Measurements from ENCODE around the gene KCNMA1.
"Not testable (repeated sequence)": the region's sequence is repeated elsewhere in the genome, so short reads cannot be mapped to it uniquely, and the experiment has no call there.

Gene KCNMA1

DNA sequence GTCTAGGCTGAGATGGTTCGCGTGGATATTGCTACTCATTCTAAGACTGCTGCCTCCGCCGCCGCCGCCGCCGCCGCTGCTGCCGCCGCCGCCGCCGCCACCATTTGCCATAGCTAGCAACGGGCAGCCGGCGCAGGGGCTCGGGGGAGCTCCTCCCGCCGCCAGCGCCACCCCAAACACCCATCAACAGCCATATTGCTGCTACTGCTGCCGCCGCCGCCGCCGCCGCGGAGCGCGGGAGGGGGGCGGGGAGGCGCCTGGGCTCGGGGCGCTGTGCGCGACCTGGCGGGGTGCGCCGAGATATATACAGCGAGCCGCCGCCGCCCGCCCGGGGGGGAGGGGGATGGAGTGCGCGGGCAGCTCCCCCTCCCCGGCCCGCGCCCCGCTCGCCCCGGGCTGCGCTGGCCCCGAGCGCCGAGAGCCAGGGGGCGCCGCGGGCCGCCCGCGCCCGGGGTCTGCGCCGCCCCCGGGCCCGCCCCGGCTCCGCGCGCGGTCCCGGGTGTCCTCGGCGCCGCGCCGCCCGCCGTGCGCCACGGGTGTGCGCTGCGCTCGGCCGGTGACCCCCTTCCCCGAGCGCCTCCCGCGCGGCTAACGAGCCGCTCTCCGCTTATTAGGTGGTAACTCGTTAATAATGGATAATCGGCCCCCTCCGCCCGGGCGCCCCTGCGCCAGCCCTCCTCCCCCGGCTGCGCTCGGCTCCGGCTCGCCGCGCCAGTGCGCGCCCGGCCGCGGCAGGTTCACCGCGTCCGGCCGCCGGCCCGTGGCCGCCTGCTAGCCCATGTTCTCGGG lies at the start of gene KCNMA1:
TSS of gene KCNMA1 (minus strand) at position 277 of the 789 bp plus-strand sequence.
- H3K4me3 Mint-ChIP-seq: peak within 1 kb of the TSS; percentile 73
- H3K27me3 Mint-ChIP-seq: peaks cover 82% of the 10 kb centered on the region
- no peaks in the 10 kb centered on the region for H3K36me3 Mint-ChIP-seq (ENCODE audit: low read depth)
- H3K4me1 Mint-ChIP-seq (ENCODE audit: low read depth): peaks cover 3% of the 10 kb centered on the region
- no peaks in the 10 kb centered on the region for H3K9me3 Mint-ChIP-seq
- no peak within 1 kb of the TSS for H3K27ac Mint-ChIP-seq

DNA sequence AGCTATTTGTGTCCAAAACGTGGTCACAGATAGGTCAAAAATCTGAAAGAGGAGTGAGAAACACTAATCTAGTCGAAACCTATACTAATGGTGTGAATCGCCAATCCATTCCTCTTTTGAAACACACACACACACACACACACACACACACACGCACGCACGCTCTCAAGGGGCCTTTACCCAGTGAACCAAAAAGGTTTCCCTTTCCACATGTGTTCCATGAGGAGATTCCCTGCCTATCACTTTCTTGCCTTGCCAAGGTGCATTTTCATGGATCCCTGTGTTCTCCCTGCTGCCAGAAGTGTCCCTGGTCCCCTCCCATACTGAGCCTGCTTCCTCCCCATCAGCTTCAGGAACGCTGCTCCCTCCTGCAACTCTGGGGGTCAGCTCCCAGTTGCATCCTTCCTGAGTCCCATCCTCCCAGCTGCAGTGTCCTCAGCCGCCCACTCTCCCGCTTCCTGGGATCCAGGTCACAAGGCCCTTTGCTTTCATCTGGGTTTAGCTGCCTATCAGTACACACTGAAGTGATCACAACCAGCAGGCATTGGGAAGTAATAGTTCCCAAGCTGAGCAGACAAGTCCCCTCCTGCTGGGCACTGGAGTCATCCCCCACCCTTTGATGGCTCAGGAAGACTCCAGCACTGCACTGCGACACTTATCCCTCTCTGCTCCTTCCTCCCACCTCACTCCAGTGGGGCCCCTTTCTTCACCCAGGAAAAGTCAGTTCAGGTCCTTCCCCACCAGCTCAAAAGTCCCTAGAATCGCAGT lies 49.2 kb upstream of the KCNMA1 start:
- Mint-ChIP-seq H3K27ac (no peak overlapping the region), H3K36me3 (ENCODE audit: low read depth) (no peaks in the 10 kb centered on the region), H3K9me3 (no peaks in the 10 kb centered on the region), H3K27me3 (peaks cover 15% of the 10 kb centered on the region), H3K4me1 (ENCODE audit: low read depth) (no peaks in the 10 kb centered on the region), H3K4me3 (no peak overlapping the region)

DNA sequence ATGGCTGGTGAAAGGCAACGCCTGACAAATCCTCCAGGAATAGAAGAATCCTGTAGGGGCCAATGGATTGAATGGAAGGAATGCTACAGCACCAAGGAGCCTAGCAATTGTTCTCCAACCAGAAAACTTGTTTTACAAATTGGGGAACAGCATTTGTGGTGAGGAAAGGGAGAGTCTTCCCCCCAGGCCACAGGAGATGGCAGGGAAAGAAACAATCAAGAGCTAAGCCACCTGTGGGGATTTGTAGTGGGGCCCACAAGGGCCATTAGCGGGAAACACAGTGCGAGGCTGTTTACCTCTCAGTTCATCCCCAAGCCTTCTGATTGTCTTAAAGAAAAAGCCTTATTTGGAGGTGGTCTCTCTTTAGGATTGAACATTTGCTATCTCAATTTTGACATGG lies 48.5 kb upstream of the KCNMA1 start:
- peaks cover 17% of the 10 kb centered on the region for H3K27me3 Mint-ChIP-seq
- no peaks in the 10 kb centered on the region for H3K9me3 Mint-ChIP-seq
- H3K4me1 Mint-ChIP-seq (ENCODE audit: low read depth): no peaks in the 10 kb centered on the region
- H3K36me3 Mint-ChIP-seq (ENCODE audit: low read depth): no peaks in the 10 kb centered on the region
- H3K4me3 Mint-ChIP-seq: no peak overlapping the region
- H3K27ac Mint-ChIP-seq: no peak overlapping the region

DNA sequence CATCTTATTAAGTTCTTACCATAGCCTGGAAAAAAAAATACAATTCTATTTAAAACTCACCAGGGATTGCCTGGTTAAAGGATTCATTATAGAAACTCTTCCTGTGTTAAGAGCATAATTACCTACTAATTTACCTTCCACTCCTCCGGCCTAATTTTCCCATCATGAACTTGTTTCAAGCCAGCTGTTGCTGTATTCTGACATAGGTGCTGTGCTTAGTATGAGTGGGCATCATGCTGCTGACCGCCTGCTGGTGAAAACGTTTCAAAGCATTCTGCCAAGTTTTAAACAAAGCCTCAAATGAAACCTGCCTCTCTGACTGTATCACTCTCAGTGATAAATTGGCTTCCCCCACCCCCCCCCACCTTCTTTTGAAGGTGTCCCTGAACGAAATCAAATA lies 47.8 kb upstream of the KCNMA1 start:
- Mint-ChIP-seq H3K4me3 (no peak overlapping the region), H3K36me3 (ENCODE audit: low read depth) (no peaks in the 10 kb centered on the region), H3K4me1 (ENCODE audit: low read depth) (no peaks in the 10 kb centered on the region), H3K27ac (no peak overlapping the region), H3K27me3 (peaks cover 21% of the 10 kb centered on the region), H3K9me3 (no peaks in the 10 kb centered on the region)

DNA sequence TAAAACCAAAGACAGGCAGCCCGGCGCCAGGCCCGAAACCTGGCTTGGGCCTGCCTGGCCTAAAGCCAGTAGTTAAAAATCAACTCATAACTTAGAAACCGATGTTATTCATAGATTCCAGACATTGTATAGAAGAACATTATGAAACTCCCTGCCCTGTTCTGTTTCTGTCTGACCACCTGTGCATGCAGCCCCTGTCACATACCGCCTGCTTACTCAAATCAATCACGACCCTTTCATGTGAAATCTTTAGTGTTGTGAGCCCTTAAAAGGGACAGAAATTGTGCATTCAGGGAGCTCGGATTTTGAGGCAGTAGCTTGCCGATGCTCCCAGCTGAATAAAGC lies 45.5 kb upstream of the KCNMA1 start:
- not testable (repeated sequence) for H3K4me3 Mint-ChIP-seq; H3K9me3 Mint-ChIP-seq; H3K27ac Mint-ChIP-seq; H3K36me3 Mint-ChIP-seq (ENCODE audit: low read depth); H3K4me1 Mint-ChIP-seq (ENCODE audit: low read depth)
- peaks cover 37% of the 10 kb centered on the region for H3K27me3 Mint-ChIP-seq

DNA sequence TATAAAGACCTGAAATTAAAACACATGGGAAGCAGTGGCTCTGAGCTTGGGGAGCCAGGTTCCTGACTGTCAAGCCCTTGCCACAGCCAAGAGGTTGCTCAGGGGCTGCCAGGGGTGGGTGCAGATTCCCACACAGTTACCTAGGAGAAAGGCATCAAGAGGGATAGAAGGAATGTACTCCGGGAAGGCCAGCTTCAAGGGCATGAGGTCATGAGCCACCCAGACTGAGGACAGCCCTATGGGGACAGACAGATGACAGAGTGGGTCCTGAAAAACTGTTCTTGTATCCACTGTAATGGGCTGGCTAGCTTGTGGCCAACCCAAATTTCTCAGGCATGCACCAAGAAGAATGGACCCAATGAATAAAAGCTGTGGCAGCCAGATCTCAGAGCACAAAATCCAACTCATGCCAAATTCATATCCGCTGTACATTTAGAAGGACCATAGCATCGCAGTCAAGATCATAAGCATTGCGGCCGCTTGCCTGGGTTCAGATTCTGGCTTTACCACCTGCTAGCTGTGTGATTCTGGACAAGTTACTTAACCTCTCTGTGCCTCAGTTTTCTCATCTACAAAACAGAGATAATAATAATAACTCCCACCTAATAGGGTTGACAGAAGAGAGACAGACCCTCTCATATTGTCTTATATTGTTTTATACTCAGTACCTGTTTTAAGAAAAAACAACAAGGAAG lies 44.9 kb upstream of the KCNMA1 start:
- Mint-ChIP-seq H3K27me3 (peaks cover 42% of the 10 kb centered on the region), H3K4me3 (no peak overlapping the region), H3K4me1 (ENCODE audit: low read depth) (no peaks in the 10 kb centered on the region), H3K36me3 (ENCODE audit: low read depth) (no peaks in the 10 kb centered on the region), H3K27ac (no peak overlapping the region), H3K9me3 (no peaks in the 10 kb centered on the region)

DNA sequence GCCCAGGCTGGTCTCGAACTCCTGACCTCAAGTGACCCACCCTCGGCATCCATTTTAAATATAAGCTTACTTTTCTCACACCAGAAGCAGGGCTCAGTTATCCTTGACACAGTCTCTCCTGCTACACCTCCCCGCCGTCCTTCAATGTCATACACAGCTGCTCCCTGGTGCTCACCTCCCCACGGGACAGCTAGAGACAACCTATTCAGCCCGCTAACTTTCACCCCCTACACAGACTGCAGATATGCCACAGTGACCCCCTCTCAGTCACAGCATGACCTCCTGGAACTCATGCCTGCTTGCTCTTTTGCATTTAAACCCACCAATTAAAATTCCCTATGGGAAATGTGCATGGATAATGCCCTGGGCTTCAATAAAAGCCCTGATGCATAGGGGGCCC lies 44.2 kb upstream of the KCNMA1 start:
- Mint-ChIP-seq H3K4me3 (no peak overlapping the region), H3K27ac (no peak overlapping the region), H3K9me3 (no peaks in the 10 kb centered on the region), H3K27me3 (peaks cover 38% of the 10 kb centered on the region), H3K36me3 (ENCODE audit: low read depth) (no peaks in the 10 kb centered on the region), H3K4me1 (ENCODE audit: low read depth) (no peaks in the 10 kb centered on the region)

DNA sequence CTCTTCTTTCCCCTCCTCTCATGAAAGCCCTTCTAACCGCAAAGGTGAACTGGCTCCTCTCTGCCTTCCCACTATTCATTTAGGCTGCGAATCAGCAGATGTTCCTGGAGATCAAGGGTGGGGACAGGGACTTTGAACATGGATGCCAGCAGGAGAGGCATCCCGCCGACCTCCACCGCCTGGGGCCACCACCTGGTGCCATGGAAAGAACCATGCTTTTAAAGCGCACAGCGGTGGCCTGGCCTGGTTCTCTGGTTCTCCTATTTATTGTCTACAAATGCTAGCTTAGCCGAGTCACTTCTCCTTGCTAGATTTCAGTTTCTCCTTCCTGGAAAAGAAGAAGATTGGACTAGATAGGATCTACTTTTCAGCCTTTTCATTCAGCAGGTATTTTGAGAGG lies 43.2 kb upstream of the KCNMA1 start:
- Mint-ChIP-seq H3K27ac (no peak overlapping the region), H3K4me1 (ENCODE audit: low read depth) (no peaks in the 10 kb centered on the region), H3K36me3 (ENCODE audit: low read depth) (no peaks in the 10 kb centered on the region), H3K27me3 (peaks cover 36% of the 10 kb centered on the region), H3K4me3 (no peak overlapping the region), H3K9me3 (no peaks in the 10 kb centered on the region)

DNA sequence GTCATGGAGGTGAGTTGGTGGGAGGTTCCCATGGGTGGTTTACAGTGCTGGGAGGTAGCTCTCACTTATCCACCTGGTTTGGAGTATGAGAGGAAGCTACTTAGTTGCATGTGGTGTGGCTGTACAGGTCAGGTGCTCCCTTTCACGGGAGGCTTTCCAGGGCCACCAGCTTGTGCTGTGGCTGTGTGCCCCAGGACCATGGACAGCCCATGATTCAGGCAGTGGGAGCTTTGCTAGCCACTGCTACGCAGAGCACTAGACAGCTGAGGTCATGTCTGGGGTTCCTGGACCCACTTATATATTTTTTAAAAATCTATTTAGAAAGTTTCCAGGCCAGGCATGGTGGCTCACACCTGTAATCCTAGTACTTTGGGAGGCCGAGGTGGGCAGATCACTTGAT lies 42.5 kb upstream of the KCNMA1 start:
- H3K27ac Mint-ChIP-seq: no peak overlapping the region
- no peaks in the 10 kb centered on the region for H3K4me1 Mint-ChIP-seq (ENCODE audit: low read depth)
- H3K4me3 Mint-ChIP-seq: no peak overlapping the region
- H3K27me3 Mint-ChIP-seq: peaks cover 34% of the 10 kb centered on the region
- H3K9me3 Mint-ChIP-seq: no peaks in the 10 kb centered on the region
- H3K36me3 Mint-ChIP-seq (ENCODE audit: low read depth): no peaks in the 10 kb centered on the region

DNA sequence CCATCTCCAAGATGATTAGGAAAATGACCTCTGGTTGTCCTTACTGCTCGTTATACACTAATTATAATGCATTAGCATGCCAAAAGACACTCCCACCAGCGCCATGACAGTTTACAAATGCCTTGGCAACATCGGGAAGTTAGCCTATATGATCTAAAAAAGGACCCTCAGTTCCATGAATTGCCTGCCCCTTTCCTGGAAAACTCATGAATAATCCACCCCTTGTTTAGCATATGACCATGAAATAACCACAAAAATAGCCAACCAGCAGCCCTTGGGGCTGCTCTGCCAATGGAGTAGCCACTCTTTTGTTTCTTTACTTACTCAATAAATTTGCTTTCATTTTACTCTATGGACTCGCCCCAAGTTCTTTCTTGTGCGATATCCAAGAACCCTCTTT lies 41.6 kb upstream of the KCNMA1 start:
- H3K4me1 Mint-ChIP-seq (ENCODE audit: low read depth): no peaks in the 10 kb centered on the region
- no peaks in the 10 kb centered on the region for H3K36me3 Mint-ChIP-seq (ENCODE audit: low read depth)
- no peak overlapping the region for H3K4me3 Mint-ChIP-seq
- peaks cover 36% of the 10 kb centered on the region for H3K27me3 Mint-ChIP-seq
- H3K9me3 Mint-ChIP-seq: no peaks in the 10 kb centered on the region
- no peak overlapping the region for H3K27ac Mint-ChIP-seq

DNA sequence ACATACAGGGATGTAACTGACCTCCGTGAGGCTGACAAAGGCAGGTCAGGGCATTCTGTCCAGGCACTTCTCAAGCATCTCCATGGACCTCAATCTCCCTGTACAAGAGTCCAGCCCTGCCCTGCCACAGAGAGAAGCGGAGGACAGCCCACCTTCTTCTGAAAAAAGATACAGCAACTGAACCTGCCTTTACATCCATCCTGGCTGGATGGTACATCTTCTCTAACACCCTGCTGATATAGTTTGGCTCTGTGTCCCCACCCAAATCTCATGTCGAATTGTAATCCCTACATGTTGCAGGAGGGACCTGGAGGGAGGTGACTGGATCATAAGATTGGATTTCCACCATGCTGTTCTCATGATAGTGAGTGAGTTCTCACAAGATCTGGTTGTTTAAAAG lies 40.5 kb upstream of the KCNMA1 start:
- H3K4me3 Mint-ChIP-seq: no peak overlapping the region
- H3K27ac Mint-ChIP-seq: no peak overlapping the region
- peaks cover 4% of the 10 kb centered on the region for H3K4me1 Mint-ChIP-seq (ENCODE audit: low read depth)
- H3K9me3 Mint-ChIP-seq: no peaks in the 10 kb centered on the region
- peaks cover 46% of the 10 kb centered on the region for H3K27me3 Mint-ChIP-seq
- no peaks in the 10 kb centered on the region for H3K36me3 Mint-ChIP-seq (ENCODE audit: low read depth)

DNA sequence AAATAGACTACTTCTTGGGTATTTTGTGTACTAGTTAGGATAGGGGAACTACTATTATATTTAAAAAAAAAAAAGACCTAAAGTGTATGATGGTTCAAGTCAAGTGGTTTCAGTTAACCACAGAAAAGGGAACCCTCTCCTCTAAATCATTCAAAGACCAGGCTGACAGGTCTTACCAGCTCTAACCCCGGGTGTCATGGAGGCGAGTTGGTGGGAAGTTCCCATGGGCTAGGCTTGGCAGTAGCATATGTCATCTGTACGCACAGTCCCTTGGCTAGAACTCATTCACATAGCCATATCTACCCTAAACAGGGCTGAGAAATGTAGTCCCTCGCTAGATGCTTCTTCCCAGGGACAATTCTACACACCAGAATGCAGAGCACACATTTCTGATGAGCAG lies 37.7 kb upstream of the KCNMA1 start:
- peaks cover 33% of the 10 kb centered on the region for H3K27me3 Mint-ChIP-seq
- peaks cover 4% of the 10 kb centered on the region for H3K4me1 Mint-ChIP-seq (ENCODE audit: low read depth)
- no peaks in the 10 kb centered on the region for H3K36me3 Mint-ChIP-seq (ENCODE audit: low read depth)
- H3K9me3 Mint-ChIP-seq: no peaks in the 10 kb centered on the region
- no peak overlapping the region for H3K27ac Mint-ChIP-seq
- H3K4me3 Mint-ChIP-seq: no peak overlapping the region

DNA sequence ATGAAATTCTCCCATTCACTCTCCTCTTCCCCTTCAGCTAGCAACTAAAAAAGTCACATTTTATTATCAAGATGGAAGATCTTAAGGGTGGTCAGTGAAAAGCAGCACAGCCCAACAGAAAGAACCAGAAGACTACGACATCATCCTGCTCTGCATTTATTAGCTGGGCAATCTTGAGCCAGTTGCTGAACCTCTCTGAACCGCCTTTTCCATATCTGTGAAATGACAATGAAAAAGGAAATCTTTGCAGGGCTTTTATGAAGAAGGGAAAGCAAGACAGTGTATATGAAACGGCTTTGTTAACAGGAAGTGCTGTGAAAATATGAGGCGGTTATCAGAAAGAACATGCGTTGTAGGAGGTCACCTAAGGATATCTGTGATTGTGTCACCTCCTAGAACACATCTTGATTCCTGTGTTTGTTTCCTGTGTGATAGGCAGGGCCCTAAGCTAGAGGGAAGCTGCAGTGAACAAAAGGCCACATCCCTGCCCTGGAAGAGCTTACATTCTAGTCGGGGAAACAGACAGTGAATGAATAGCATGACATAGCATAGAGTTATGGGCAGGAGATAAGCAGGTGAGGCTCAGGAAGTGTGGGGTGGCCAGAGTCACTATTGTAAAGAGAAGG lies 36.0 kb upstream of the KCNMA1 start:
- H3K36me3 Mint-ChIP-seq (ENCODE audit: low read depth): no peaks in the 10 kb centered on the region
- H3K27me3 Mint-ChIP-seq: peaks cover 34% of the 10 kb centered on the region
- no peak overlapping the region for H3K4me3 Mint-ChIP-seq
- no peak overlapping the region for H3K27ac Mint-ChIP-seq
- no peaks in the 10 kb centered on the region for H3K9me3 Mint-ChIP-seq
- peaks cover 4% of the 10 kb centered on the region for H3K4me1 Mint-ChIP-seq (ENCODE audit: low read depth)

DNA sequence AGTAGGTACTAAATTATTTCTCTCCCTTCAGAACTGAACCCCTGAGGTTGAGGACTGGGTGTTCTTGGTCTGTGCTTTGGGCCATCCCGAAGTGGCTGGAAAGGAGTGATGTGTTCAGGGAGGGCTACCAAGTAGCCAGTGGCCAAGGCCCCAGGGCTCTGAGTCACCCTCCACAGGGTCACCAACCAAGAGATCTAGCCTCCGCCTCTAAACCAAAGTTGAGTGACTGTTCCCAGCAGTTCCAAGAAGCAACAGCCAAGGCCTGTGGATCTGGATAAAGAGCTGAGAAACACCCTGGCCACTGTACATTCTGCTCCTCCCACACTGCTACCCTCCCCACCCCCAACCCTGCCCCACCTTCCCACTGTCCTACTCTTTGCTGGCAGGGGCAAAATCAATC lies 35.5 kb upstream of the KCNMA1 start:
- no peaks in the 10 kb centered on the region for H3K9me3 Mint-ChIP-seq
- H3K36me3 Mint-ChIP-seq (ENCODE audit: low read depth): no peaks in the 10 kb centered on the region
- H3K4me3 Mint-ChIP-seq: no peak overlapping the region
- no peak overlapping the region for H3K27ac Mint-ChIP-seq
- peaks cover 4% of the 10 kb centered on the region for H3K4me1 Mint-ChIP-seq (ENCODE audit: low read depth)
- H3K27me3 Mint-ChIP-seq: peaks cover 31% of the 10 kb centered on the region
